Activated CD4-positive, alpha-beta memory T cell treated with anti-CD3 and anti-CD28 coated beads, Interleukin-2, amount 10 ng/mL, durations not matched to agents 7 days and 5 days (primary cell): ENCODE measurements around the gene SLC48A1. TPM values are rescaled to one million over a fixed set of nuclear protein-coding genes. Genes with fewer than 3 reads are reported as not detected.
A peak's percentile ranks its signal among the peaks of the same experiment; 100 is the strongest.

Experiments used
- CTCF ChIA-PET: fragments of 350-600 bp; sonication (Branson Sonifier 250); formaldehyde crosslinking; loops from one replicate; lab custom pipeline; 2021; ENCODE audit warnings: antibody characterized with exemption, inconsistent platforms; lab: Charles Lee
- POLR2A ChIA-PET: fragments of 350-600 bp; sonication (Branson Sonifier 250); formaldehyde crosslinking; loops from one replicate; lab custom pipeline; 2021; ENCODE audit warnings: antibody characterized with exemption; lab: Charles Lee
- DNase-seq: peaks from one replicate; pipeline ENCODE4 v3.0.0-alpha.2; 2020
- H3K27ac Mint-ChIP-seq: one replicate; pipeline ENCODE4 v1.8.0; 2021; ENCODE audit warnings: mild to moderate bottlenecking, mixed read lengths
- H3K27me3 Mint-ChIP-seq: one replicate; pipeline ENCODE4 v1.8.0; 2021; ENCODE audit warnings: mixed read lengths
- H3K36me3 Mint-ChIP-seq: one replicate; pipeline ENCODE4 v1.8.0; 2021; ENCODE audit warnings: low read depth, mixed read lengths
- H3K4me1 Mint-ChIP-seq: one replicate; pipeline ENCODE4 v1.8.0; 2021; ENCODE audit warnings: mixed read lengths
- H3K4me3 Mint-ChIP-seq: one replicate; pipeline ENCODE4 v1.8.0; 2021; ENCODE audit warnings: mild to moderate bottlenecking, mixed read lengths
- H3K9me3 Mint-ChIP-seq: one replicate; pipeline ENCODE4 v1.8.0; 2021; ENCODE audit warnings: mixed read lengths
- total RNA-seq, 2 experiments: library from RNA; stranded (reverse); gene quantifications; one replicate each; pipeline ENCODE4 v1.2.3, GENCODE V29; 2021

SLC48A1 gene
- total RNA-seq, 2 experiments from 2014 or later: 19.4 to 22.6 TPM

DNA sequence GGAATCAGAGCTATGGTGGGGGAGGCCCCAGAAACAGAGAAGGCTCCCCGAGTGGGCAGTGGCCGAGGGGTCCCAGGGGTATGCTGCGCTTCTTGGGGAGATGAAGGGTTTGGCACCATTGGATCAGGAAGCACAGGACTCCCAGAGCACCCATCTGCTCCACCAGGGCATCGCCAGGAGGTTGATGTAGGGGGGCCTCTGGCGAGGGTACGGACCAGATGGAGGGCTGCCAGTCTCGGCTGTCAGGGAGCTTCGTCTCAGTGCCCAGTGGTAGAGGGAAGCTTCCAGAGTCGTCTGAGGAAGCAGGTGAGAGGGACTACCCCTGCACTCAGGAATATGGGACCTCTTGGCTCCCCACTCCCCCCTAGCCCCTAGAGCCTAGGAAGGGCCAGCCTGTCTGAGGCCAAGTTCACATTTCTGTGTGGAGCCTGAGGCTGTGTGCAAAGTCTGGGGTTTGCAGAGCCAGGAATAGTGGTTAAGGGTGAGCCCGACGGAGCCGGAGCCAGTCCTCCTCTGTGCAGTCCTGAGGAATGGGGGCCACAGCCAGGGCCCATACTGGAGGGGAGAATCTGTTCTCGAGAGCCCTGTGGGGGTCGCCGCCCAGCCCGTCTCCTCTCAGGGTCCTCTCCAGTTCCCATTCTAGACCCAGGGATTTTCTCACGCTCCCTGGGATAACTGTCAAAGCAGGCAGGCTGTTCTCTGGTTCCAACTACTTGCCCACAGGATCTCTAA lies 10.2 kb downstream of the SLC48A1 start:
- Mint-ChIP-seq H3K27ac (peak overlapping the region; percentile 60), H3K27me3 (no peaks in the 10 kb centered on the region), H3K4me3 (no peak overlapping the region), H3K4me1 (peaks cover 15% of the 10 kb centered on the region), H3K36me3 (peaks cover 66% of the 10 kb centered on the region), H3K9me3 (no peaks in the 10 kb centered on the region)
- ChIA-PET POLR2A (interaction anchor here (1.3 kb wide), 1 partner anchor 10 kb away, joined by 3 read pairs; no protein-coding TSS in a partner anchor), CTCF (interaction anchor here (18.5 kb wide), 1 partner anchor 41 kb away, joined by 431 read pairs; no protein-coding TSS in a partner anchor)
- DNase-seq: no peak

DNA sequence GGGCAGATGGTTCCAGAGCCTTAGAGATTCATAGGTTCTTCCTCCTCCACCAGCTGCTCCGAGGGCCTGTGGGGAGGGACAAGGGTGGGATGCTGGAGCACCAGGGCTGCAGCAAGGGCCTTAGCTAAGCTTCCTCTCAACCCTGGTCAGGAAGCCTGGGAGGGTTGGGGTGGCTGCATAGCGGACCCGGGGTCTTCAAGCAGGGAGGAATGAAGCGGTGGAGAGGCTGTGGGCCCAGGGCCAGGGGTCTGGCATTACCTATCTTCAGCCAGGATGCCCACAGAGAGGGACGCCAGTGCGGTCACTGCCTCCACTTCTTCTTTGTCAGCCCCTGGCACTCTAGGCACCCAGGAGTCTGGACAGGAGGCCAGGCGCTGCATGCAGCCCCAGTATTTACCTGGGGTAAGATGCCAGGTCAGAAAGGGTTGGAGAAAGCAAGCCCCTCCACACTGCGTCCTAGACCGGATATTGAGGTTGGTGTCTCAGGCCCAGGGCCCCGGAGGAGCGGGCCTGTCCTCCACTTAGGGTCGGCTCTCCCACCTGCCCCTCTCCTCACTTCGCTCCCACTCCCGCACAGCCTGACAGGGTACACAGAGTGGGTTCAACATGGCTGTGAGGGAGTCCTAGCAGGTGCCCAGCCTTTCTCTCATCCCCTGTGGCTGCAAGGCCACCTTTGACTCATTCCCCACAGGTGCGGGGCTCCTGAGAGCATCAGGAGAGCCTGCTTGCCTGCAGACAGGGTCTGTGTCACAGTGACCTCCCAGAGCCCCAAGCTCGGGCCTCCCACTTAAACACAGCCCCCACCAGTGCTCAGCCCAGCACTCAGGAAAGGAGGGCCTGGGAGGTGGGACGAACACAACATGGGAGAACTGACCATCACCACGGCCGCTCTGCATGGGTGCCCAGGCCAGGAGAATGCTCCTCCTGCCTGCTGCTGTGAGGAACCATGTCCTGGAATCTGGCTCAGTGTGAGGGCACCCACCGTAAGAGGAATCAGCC lies 11.1 kb downstream of the SLC48A1 start:
- Mint-ChIP-seq H3K4me1 (peaks cover 15% of the 10 kb centered on the region), H3K9me3 (no peaks in the 10 kb centered on the region), H3K36me3 (peaks cover 72% of the 10 kb centered on the region), H3K27ac (peak overlapping the region; percentile 24), H3K4me3 (no peak overlapping the region), H3K27me3 (no peaks in the 10 kb centered on the region)
- ChIA-PET POLR2A (interaction anchor here (1.3 kb wide), 1 partner anchor 9 kb away, joined by 3 read pairs; no protein-coding TSS in a partner anchor), CTCF (no interaction called here)
- no peak for DNase-seq

DNA sequence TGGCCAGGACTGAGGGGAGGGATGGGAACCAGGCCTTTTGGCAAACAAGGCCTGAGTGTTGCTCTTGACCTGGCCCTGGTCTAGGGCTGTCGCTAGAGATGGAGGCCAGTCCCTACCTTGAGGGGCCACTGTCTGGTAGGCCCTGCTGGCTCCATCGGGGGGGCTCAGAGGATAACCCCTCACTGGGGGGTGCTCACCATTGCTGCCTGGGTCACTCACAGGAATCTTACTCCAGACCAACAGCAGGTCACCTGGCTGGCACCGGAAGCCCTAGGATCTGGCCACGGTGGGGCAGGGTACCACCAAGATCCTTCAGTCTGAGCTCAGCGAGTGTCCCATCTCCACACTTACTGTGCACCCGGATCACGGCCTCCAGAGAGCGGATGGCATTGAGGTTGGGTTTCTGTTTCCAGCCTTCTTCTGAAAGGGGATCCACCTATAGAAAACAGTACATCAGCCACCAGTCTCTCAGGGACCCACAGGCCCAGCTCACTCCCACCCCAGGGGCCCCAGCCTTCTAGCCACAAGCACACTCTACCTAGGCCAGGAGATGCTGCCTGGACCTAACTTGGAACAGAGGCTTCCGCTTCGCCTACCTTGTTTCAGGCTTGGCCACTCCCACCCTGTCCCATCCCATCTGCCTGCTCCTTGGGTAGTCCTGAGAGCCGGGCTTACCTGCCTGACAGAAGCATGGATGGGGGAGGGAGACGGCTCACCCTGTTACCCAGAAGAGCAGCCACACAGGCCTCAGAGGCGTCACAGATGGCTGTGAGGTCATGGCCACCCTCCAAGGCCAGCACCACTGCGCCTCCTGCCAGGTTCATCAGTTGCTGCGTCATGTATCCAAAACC lies 12.2 kb downstream of the SLC48A1 start:
- Mint-ChIP-seq H3K27me3 (no peaks in the 10 kb centered on the region), H3K4me3 (no peak overlapping the region), H3K27ac (no peak overlapping the region), H3K36me3 (peaks cover 77% of the 10 kb centered on the region), H3K4me1 (peaks cover 10% of the 10 kb centered on the region), H3K9me3 (no peaks in the 10 kb centered on the region)
- DNase-seq: no peak
- ChIA-PET POLR2A (interaction anchor here (0.8 to 37.8 kb wide), 2 partner anchors 10 to 48 kb away, joined by 3 to 1018 read pairs; no protein-coding TSS in a partner anchor), CTCF (interaction anchor here (1.8 to 30.7 kb wide), 2 partner anchors 43 to 49 kb away, joined by 9 to 578 read pairs; no protein-coding TSS in a partner anchor)

DNA sequence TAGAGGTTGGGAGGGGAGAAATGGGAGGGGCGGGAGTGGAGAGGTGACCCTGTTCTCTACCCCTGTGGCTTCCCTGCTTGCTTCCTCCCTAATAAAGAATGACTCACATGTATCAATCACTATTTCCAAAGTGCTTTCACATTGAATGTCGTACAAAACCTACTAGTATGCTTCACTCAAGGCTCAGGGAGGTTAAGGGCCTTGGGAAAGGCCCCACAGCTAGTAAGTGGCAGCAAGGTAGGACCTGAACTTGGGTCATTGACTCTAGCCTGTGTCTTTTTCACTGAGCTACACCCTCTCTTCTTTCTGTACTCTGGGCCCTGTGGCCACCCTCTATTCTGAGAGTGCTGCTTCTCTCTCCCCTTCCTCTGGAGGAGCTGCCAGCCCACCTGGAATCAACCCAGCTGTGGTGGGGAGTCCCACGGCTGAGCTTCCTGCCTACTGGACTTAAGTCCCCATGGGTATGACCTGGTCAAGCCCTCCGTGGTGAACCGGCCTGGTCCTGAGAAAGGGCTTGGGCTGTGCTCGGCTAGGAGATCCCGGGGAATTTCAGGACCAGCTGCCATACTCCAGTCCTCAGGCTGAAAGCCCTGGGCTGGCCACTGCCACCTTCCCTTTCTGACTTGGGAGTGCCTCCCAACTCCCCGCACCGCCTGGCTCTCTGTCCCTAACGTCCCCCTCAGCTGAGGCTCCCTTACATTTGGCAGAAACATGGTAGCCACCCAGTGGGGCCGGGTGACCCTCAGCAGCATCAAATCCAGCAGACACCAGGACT lies 13.0 kb downstream of the SLC48A1 start:
- peak overlapping the region; percentile 21 for H3K27ac Mint-ChIP-seq
- peaks cover 13% of the 10 kb centered on the region for H3K4me1 Mint-ChIP-seq
- no peaks in the 10 kb centered on the region for H3K9me3 Mint-ChIP-seq
- POLR2A ChIA-PET: interaction anchor here (0.8 to 37.8 kb wide), 3 partner anchors 10 to 47 kb away, joined by 3 to 1018 read pairs (median 4); no protein-coding TSS in a partner anchor
- CTCF ChIA-PET: interaction anchor here (0.8 to 30.7 kb wide), 3 partner anchors 16 to 48 kb away, joined by 4 to 578 read pairs (median 9); no protein-coding TSS in a partner anchor
- no peak for DNase-seq
- peaks cover 85% of the 10 kb centered on the region for H3K36me3 Mint-ChIP-seq
- H3K27me3 Mint-ChIP-seq: no peaks in the 10 kb centered on the region
- no peak overlapping the region for H3K4me3 Mint-ChIP-seq

DNA sequence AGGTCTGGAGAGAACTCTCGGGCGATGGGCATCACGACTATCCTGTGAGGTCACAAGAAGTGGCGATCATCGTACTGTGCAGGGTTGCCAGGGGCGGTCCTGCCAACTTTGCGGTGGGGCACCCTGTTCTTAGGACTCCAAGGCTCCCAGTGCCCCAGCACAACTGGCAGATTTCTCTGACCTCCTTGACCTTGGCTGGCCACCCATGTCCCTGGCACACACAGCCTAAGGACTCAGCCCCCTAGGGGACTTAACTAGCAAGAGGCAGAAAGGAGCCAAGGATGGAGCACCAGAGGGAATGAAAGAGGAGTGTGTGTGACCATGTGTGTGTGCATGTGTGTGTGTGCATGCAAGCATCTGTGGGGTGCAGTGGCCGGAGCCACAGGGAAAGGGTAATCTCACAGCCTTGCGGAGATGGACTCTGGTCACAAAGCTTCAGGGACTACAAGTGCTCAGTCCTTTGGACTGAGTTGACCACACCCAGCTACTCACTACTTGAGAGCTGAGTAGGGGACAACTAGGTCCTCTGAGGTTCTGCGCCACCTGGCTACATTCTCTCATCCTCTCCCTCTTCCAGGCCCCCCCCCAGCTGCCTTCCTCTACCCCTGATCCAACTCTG lies 13.7 kb downstream of the SLC48A1 start:
- CTCF ChIA-PET: interaction anchor here (0.8 to 30.7 kb wide), 3 partner anchors 15 to 47 kb away, joined by 4 to 578 read pairs (median 9); no protein-coding TSS in a partner anchor
- no peak for DNase-seq
- H3K36me3 Mint-ChIP-seq: peaks cover 85% of the 10 kb centered on the region
- POLR2A ChIA-PET: interaction anchor here (0.8 to 37.8 kb wide), 3 partner anchors 21 to 46 kb away, joined by 3 to 1018 read pairs (median 4); no protein-coding TSS in a partner anchor
- peaks cover 10% of the 10 kb centered on the region for H3K4me1 Mint-ChIP-seq
- H3K27ac Mint-ChIP-seq: peak overlapping the region; percentile 21
- H3K4me3 Mint-ChIP-seq: no peak overlapping the region
- no peaks in the 10 kb centered on the region for H3K9me3 Mint-ChIP-seq
- H3K27me3 Mint-ChIP-seq: no peaks in the 10 kb centered on the region

DNA sequence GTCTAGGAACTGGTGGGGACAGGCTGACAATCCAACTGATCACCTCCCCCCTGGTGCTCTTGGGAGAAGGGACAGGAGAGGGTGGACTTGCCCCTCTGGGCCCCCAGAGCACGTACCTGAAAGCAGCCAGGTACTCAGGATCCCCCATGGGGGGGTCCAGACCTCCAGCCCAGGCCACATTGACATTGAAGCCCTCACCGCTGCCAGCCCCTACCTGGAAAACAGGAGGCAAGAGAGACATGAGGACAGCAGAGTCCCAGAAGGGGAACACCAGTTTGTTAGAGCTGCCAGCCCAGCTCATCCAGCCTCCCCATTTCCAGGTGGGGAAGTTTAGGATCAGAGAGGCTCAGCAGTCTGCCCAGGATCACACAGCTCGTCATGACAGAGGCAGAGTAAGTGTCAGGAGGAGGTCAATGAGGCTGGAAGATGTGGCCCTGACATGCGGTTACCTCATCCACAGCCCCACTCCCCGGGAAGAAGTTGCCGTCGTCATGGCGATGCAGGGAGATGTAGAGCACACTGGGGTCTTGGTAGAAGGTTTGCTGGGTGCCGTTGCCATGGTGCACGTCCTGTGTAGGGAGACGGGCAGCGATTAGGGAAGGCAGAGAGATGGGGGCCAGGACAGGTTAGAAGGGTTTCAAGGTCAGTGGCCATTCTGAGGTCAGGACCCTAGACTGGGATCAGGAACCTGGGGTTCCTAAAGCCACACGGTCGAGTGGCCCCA lies 14.7 kb downstream of the SLC48A1 start:
- H3K9me3 Mint-ChIP-seq: no peaks in the 10 kb centered on the region
- no peak for DNase-seq
- no peak overlapping the region for H3K4me3 Mint-ChIP-seq
- H3K27ac Mint-ChIP-seq: peak overlapping the region; percentile 33
- ChIA-PET CTCF (interaction anchor here (0.8 to 30.7 kb wide), 4 partner anchors 9 to 46 kb away, joined by 3 to 578 read pairs (median 3); no protein-coding TSS in a partner anchor), POLR2A (interaction anchor here (0.6 to 37.8 kb wide), 6 partner anchors 11 to 45 kb away, joined by 3 to 1018 read pairs (median 8); no protein-coding TSS in a partner anchor)
- peaks cover 13% of the 10 kb centered on the region for H3K4me1 Mint-ChIP-seq
- peaks cover 86% of the 10 kb centered on the region for H3K36me3 Mint-ChIP-seq
- no peaks in the 10 kb centered on the region for H3K27me3 Mint-ChIP-seq

DNA sequence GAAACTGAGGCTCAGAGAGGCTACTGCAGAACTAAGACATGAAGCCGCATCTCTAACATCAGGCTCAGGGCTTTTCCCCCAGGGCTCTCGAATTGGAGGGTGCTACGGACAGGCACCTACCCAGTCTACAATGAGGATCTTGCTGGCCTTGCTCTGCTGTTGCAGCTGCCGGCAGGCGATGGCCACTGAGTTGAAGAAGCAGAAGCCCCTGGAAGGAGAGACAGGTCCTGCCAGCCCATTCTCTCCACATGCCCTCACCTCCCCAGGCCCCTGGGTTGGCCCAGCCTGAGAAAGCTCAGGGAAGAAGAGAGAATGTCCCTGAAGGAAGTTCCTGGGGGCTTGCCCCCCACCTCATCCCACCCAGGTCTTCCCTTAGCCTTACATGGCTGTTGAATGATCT lies 16.1 kb downstream of the SLC48A1 start:
- DNase-seq: no peak
- Mint-ChIP-seq H3K4me1 (peaks cover 14% of the 10 kb centered on the region), H3K27ac (peak overlapping the region; percentile 52), H3K9me3 (no peaks in the 10 kb centered on the region), H3K36me3 (peaks cover 93% of the 10 kb centered on the region), H3K27me3 (no peaks in the 10 kb centered on the region), H3K4me3 (no peak overlapping the region)
- POLR2A ChIA-PET: interaction anchor here (1.2 to 37.8 kb wide), 4 partner anchors 15 to 44 kb away, joined by 4 to 1018 read pairs (median 14); no protein-coding TSS in a partner anchor
- CTCF ChIA-PET: interaction anchor here (0.9 to 30.7 kb wide), 2 partner anchors 12 to 45 kb away, joined by 3 to 578 read pairs; no protein-coding TSS in a partner anchor

DNA sequence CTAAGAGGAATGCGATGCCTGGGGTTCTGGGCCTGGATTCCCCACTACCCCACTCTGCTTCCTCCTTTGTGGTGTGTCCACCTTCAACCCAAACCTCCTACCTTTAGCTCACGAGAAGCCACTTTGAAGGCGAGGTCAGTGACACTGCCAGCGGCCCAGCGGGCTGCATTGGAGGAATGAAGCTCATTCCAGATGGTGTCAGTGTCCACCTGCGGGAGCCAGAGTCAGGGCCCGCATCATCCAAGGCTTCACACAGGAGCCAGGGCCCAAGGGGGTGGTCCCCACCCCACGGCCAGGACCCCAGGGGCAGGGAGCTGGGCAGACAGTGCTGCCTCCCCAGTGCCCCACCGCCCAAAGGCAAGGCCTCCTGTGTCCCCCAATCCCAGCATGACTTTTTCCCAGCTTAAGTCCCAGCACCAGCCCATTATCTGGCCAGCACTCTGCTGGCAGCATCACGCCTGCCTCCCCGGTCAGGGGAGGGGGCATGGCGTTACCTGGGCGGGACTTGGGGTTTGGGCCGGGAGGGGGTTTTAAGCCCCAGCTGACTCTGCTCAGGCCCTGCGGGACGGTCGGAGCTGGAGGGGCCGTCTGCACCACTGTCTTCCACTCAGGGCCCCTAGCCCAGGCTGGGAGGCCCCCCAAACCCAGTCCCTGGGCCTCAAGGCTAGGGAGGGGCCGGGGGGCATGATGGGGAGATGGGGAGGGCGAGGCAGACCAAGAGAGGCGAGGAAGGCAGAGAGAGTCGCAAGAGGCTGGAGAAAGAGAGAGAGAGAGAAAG lies 16.9 kb downstream of the SLC48A1 start:
- ChIA-PET POLR2A (interaction anchor here (0.9 to 37.8 kb wide), 5 partner anchors 11 to 48 kb away, joined by 3 to 1018 read pairs (median 13); no protein-coding TSS in a partner anchor), CTCF (interaction anchor here (0.9 to 30.7 kb wide), 6 partner anchors 11 to 47 kb away, joined by 3 to 578 read pairs (median 4); no protein-coding TSS in a partner anchor)
- peaks cover 14% of the 10 kb centered on the region for H3K4me1 Mint-ChIP-seq
- no peak overlapping the region for H3K4me3 Mint-ChIP-seq
- no peaks in the 10 kb centered on the region for H3K9me3 Mint-ChIP-seq
- peak overlapping the region; percentile 52 for H3K27ac Mint-ChIP-seq
- no peaks in the 10 kb centered on the region for H3K27me3 Mint-ChIP-seq
- H3K36me3 Mint-ChIP-seq: peaks cover 90% of the 10 kb centered on the region
- no peak for DNase-seq

DNA sequence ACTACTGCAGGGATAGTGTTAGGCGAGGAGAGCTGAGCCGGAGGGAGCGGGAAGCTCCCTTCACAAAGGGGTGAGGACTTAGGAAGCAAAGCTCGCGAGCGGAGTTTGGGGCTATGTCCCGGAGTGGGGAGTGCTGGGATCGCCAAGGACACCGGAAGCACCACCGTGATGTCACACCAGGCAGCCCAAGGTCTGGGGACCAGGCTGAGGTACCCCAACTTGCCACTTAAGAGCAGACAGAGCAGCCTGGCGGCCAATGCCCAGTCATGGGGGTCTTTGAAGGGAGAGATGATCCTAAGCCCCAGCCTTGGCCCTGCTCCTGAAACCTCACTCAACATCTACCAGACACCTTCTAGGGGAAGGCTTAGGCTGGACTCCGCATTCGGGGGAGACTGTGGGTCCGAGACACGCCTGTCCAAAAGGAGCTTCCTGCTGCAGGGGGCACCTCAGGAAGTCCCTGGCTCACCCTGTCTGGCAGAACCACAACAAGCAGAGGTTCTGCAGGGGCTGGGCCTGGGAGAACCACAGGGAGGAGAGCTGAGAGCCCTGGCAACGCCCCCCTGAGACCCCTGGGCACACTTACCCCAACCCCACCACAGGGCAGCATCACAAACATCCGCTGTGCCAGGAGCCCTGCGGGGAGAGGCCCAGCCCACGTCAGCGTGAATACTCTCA lies 17.8 kb downstream of the SLC48A1 start:
- POLR2A ChIA-PET: interaction anchor here (0.9 to 37.8 kb wide), 7 partner anchors 9 to 49 kb away, joined by 3 to 1018 read pairs (median 4); partner anchors contain the start of gene SLC48A1
- H3K36me3 Mint-ChIP-seq: peaks cover 87% of the 10 kb centered on the region
- no peaks in the 10 kb centered on the region for H3K9me3 Mint-ChIP-seq

More for the DNA sequence above, 17.8 kb downstream of the SLC48A1 start:
- Mint-ChIP-seq H3K4me3 (no peak overlapping the region), H3K27me3 (no peaks in the 10 kb centered on the region), H3K4me1 (peaks cover 14% of the 10 kb centered on the region), H3K27ac (peak overlapping the region; percentile 21)
- DNase-seq: no peak
- CTCF ChIA-PET: interaction anchor here (1.1 to 30.7 kb wide), 5 partner anchors 14 to 48 kb away, joined by 3 to 578 read pairs (median 4); no protein-coding TSS in a partner anchor
